Measurements from ENCODE around the gene CDH11.

CDH11 gene

GRCh38 chr16:65098916-65099315, 22.9 kb downstream of the CDH11 start:
- TF ChIP-seq FOXP2 (optimal IDR thresholded peaks at IDR 0.05; ENCODE audit: borderline replicate concordance, extremely low read depth, extremely low read length, insufficient read depth) (no peak), TAF1 (IDR thresholded peaks at IDR 0.05; ENCODE audit: borderline replicate concordance, insufficient read depth, low read length) (no peak)

GRCh38 chr16:65097296-65097695, 24.6 kb downstream of the CDH11 start:
- TF ChIP-seq FOXP2 (optimal IDR thresholded peaks at IDR 0.05; ENCODE audit: borderline replicate concordance, extremely low read depth, extremely low read length, insufficient read depth) (no peak), POLR2AphosphoS5 (IDR thresholded peaks at IDR 0.05; ENCODE audit: low read depth, low read length) (no peak), TAF1 (IDR thresholded peaks at IDR 0.05; ENCODE audit: borderline replicate concordance, insufficient read depth, low read length) (no peak), SIN3A (IDR thresholded peaks at IDR 0.05; ENCODE audit: borderline replicate concordance, insufficient read depth, low read length) (no peak), REST (IDR thresholded peaks at IDR 0.05; ENCODE audit: insufficient read depth in 1 of 2, low read depth in 2 of 2, low read length in 2 of 2) (no peak)

- TF ChIP-seq FOXP2 (optimal IDR thresholded peaks at IDR 0.05; ENCODE audit: borderline replicate concordance, extremely low read depth, extremely low read length, insufficient read depth) (no peak), TAF1 (IDR thresholded peaks at IDR 0.05; ENCODE audit: borderline replicate concordance, insufficient read depth, low read length) (no peak), POLR2AphosphoS5 (IDR thresholded peaks at IDR 0.05; ENCODE audit: low read depth, low read length) (no peak), REST (IDR thresholded peaks at IDR 0.05; ENCODE audit: insufficient read depth in 1 of 2, low read depth in 2 of 2, low read length in 2 of 2) (no peak), SIN3A (IDR thresholded peaks at IDR 0.05; ENCODE audit: borderline replicate concordance, insufficient read depth, low read length) (no peak)
Observed at GRCh38 chr16:65095906-65096305, 26.0 kb downstream of the CDH11 start.

- TF ChIP-seq POLR2AphosphoS5 (IDR thresholded peaks at IDR 0.05; ENCODE audit: low read depth, low read length) (no peak), SIN3A (IDR thresholded peaks at IDR 0.05; ENCODE audit: borderline replicate concordance, insufficient read depth, low read length) (no peak), TAF1 (IDR thresholded peaks at IDR 0.05; ENCODE audit: borderline replicate concordance, insufficient read depth, low read length) (no peak), FOXP2 (optimal IDR thresholded peaks at IDR 0.05; ENCODE audit: borderline replicate concordance, extremely low read depth, extremely low read length, insufficient read depth) (no peak), REST (IDR thresholded peaks at IDR 0.05; ENCODE audit: insufficient read depth in 1 of 2, low read depth in 2 of 2, low read length in 2 of 2) (no peak)
Observed at GRCh38 chr16:65095090-65095728, 26.7 kb downstream of the CDH11 start.

GRCh38 chr16:65094009-65094408, 27.9 kb downstream of the CDH11 start:
- TF ChIP-seq REST (IDR thresholded peaks at IDR 0.05; ENCODE audit: insufficient read depth in 1 of 2, low read depth in 2 of 2, low read length in 2 of 2) = no peak
- no peak for TF ChIP-seq TAF1 (IDR thresholded peaks at IDR 0.05; ENCODE audit: borderline replicate concordance, insufficient read depth, low read length)
- no peak for TF ChIP-seq SIN3A (IDR thresholded peaks at IDR 0.05; ENCODE audit: borderline replicate concordance, insufficient read depth, low read length)
- no peak for TF ChIP-seq POLR2AphosphoS5 (IDR thresholded peaks at IDR 0.05; ENCODE audit: low read depth, low read length)
- TF ChIP-seq FOXP2 (optimal IDR thresholded peaks at IDR 0.05; ENCODE audit: borderline replicate concordance, extremely low read depth, extremely low read length, insufficient read depth) = no peak

All from PFSK-1 (cell line).